Activated gamma-delta T cell treated with anti-CD3 and anti-CD28 coated beads, Interleukin-2, amount 50 U/mL, for 16 hours (primary cell): ENCODE results near the gene SYPL2.
"Not testable (repeated sequence)": the region's sequence is repeated elsewhere in the genome, so short reads cannot be mapped to it uniquely, and the experiment has no call there.

Experiments used
- DNase-seq: peaks from one replicate; pipeline ENCODE4 v3.0.0-alpha.2; 2020; ENCODE audit warnings: low read depth

Gene SYPL2

GRCh38 chr1:109472779-109473178 lies 6.4 kb downstream of the SYPL2 start:
- no peak for DNase-seq

GRCh38 chr1:109473284-109474057 lies 7.1 kb downstream of the SYPL2 start:
- DNase-seq: not testable (repeated sequence)

- DNase-seq: no peak
These were observed 8.4 kb downstream of the SYPL2 start for GRCh38 chr1:109474697-109475096.

- no peak for DNase-seq
These were observed 8.9 kb downstream of the SYPL2 start for GRCh38 chr1:109475261-109475660.

GRCh38 chr1:109476825-109477224 lies 10.5 kb downstream of the SYPL2 start:
- DNase-seq: no peak

GRCh38 chr1:109477821-109478220 lies 11.5 kb downstream of the SYPL2 start:
- no peak for DNase-seq

GRCh38 chr1:109478806-109479205 lies 12.5 kb downstream of the SYPL2 start:
- no peak for DNase-seq

GRCh38 chr1:109479311-109479710 lies 13.0 kb downstream of the SYPL2 start:
- no peak for DNase-seq

- no peak for DNase-seq
These were observed 13.6 kb downstream of the SYPL2 start for GRCh38 chr1:109479901-109480300.

GRCh38 chr1:109481646-109482045 lies 15.3 kb downstream of the SYPL2 start:
- DNase-seq: no peak

GRCh38 chr1:109482242-109482641 lies 15.9 kb downstream of the SYPL2 start:
- DNase-seq: no peak

- peak; percentile 29 for DNase-seq
These were observed 16.7 kb downstream of the SYPL2 start for GRCh38 chr1:109482791-109483671.

GRCh38 chr1:109483672-109484518 lies 17.5 kb downstream of the SYPL2 start, which contains the start of gene ATXN7L2:
Gene ATXN7L2, plus strand, starts transcription at chr1:109483905. Its CDS starts 49 bp downstream, at chr1:109483954.
- DNase-seq: peak; percentile 87

- no peak for DNase-seq
These were observed 18.2 kb downstream of the SYPL2 start for GRCh38 chr1:109484519-109484975.

GRCh38 chr1:109485001-109485400 lies 18.7 kb downstream of the SYPL2 start:
- no peak for DNase-seq

- DNase-seq: no peak
These were observed 20.9 kb downstream of the SYPL2 start for GRCh38 chr1:109487261-109487660.

GRCh38 chr1:109488201-109488600 lies 21.9 kb downstream of the SYPL2 start:
- no peak for DNase-seq

- no peak for DNase-seq
These were observed 22.4 kb downstream of the SYPL2 start for GRCh38 chr1:109488696-109489095.

- peak; percentile 70 for DNase-seq
These were observed 23.9 kb downstream of the SYPL2 start for GRCh38 chr1:109490029-109490933.

GRCh38 chr1:109490934-109491302 lies 24.6 kb downstream of the SYPL2 start:
- DNase-seq: no peak

GRCh38 chr1:109491372-109491771 lies 25.0 kb downstream of the SYPL2 start:
- DNase-seq: no peak
